PC-9 (cell line): Measurements from ENCODE around the gene PI4KA.

Experiments
- EZH2 ChIP-seq: fragments of 200-600 bp; sonication (generic); IDR thresholded peaks from 2 replicates; pipeline ENCODE4 v1.8.0; 2017; ENCODE audit warnings: antibody characterized with exemption, low read depth
- TF ChIP-seq, protein P1 (sequence below): fragments of 200-600 bp; sonication (generic); conservative IDR thresholded peaks from 2 replicates; pipeline ENCODE4 v1.6.1; 2017; ENCODE audit warnings: mixed run types, antibody characterized with exemption, mild to moderate bottlenecking, moderate library complexity

GRCh38 chr22:20857247-20857643 is 1.4 kb downstream of the PI4KA start:
- TF ChIP-seq, protein P1, sequence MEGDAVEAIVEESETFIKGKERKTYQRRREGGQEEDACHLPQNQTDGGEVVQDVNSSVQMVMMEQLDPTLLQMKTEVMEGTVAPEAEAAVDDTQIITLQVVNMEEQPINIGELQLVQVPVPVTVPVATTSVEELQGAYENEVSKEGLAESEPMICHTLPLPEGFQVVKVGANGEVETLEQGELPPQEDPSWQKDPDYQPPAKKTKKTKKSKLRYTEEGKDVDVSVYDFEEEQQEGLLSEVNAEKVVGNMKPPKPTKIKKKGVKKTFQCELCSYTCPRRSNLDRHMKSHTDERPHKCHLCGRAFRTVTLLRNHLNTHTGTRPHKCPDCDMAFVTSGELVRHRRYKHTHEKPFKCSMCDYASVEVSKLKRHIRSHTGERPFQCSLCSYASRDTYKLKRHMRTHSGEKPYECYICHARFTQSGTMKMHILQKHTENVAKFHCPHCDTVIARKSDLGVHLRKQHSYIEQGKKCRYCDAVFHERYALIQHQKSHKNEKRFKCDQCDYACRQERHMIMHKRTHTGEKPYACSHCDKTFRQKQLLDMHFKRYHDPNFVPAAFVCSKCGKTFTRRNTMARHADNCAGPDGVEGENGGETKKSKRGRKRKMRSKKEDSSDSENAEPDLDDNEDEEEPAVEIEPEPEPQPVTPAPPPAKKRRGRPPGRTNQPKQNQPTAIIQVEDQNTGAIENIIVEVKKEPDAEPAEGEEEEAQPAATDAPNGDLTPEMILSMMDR: no peak
- no peak for TF ChIP-seq EZH2
